ENCODE measurements around the gene CBARP.

CBARP gene

DNA sequence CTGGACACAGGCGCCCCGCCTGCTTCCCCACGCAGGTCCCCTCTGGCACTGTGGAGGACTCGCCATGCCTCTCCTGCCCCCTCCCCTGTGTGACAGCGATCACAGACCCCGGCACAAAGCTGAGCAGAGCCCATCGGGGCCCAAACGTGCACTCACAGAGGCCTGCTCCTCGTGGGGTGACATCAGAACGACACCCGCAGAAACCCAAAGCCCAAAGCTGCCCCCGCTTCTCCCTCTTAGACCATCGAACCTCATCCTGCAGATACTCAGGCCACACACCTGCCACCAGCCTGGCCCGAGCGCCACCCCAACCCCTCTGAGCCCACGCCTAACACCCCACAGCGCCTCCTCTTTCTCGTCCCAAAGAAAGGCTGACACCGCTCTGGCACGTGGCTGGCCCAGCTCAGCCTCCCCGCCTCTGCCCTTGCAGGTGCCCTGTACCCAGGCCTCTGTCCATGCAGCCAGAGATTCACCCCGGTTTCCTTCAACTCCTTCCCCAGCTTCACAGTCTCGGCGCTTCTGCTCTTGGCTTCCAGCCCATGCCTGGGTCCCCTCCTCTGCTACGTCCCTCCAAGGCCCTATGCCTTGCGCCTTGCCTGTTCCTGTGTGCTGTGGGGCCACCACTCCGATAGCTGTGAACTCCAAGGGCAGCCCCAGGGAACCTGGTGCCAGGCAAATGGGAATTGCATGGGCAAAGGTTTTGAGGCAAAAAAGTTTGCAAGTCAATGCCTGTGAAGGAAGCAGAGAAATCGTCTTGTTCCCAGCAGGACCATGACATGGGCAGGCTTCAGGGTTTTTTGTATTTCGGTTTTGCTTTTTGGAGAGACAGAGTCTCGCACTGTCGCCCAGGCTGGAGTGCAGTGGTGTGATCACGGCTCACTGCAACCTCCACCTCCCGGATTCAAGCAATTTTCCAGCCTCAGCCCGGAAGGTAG lies 831 bp upstream of the CBARP start:
- no peak for DNase-seq

DNA sequence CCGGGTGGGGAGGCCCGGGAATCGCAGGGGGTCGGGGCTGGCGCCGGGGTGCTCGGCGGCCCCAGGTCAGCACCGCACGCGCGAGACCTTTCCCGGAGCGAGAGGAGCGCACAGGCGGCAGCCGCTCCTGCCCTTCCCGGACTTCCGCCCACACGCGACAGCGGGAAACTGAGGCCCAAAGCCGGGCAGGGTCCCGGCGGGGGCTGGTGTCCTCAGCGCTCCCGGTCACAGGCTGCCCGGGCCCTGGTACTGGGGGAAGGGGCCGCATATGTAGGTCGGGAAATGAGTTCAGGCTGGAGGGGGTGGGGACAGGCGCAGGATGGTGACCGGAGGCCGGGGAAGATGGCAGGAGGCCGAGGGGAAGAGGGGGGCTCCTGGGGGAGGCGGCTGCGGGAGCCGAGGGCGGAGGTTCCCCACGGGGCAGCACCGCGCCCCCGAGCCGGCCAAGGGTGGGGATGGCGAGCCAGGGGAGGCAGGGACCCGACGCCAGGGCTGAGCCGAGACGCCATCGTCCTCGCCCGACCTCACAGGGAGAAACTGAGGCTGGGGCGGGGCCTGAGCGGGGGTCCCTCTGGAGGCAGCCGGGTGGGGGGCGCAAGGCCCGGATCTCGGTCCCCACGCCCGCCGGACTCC lies 662 bp downstream of the CBARP start:
- no peak for DNase-seq

- DNase-seq = no peak
Measured at GRCh38 chr19:1236576-1236975, 1.2 kb downstream of the CBARP start.

- no peak for DNase-seq
Measured at GRCh38 chr19:1235625-1236538, 1.9 kb downstream of the CBARP start.

GRCh38 chr19:1234955-1235380 lies 2.8 kb downstream of the CBARP start:
- no peak for DNase-seq

- DNase-seq = no peak
Measured at GRCh38 chr19:1234051-1234954, 3.5 kb downstream of the CBARP start.

- no peak for DNase-seq
Measured at GRCh38 chr19:1233115-1233667, 4.6 kb downstream of the CBARP start.

- no peak for DNase-seq
Measured at GRCh38 chr19:1232652-1233072, 5.1 kb downstream of the CBARP start.

DNA sequence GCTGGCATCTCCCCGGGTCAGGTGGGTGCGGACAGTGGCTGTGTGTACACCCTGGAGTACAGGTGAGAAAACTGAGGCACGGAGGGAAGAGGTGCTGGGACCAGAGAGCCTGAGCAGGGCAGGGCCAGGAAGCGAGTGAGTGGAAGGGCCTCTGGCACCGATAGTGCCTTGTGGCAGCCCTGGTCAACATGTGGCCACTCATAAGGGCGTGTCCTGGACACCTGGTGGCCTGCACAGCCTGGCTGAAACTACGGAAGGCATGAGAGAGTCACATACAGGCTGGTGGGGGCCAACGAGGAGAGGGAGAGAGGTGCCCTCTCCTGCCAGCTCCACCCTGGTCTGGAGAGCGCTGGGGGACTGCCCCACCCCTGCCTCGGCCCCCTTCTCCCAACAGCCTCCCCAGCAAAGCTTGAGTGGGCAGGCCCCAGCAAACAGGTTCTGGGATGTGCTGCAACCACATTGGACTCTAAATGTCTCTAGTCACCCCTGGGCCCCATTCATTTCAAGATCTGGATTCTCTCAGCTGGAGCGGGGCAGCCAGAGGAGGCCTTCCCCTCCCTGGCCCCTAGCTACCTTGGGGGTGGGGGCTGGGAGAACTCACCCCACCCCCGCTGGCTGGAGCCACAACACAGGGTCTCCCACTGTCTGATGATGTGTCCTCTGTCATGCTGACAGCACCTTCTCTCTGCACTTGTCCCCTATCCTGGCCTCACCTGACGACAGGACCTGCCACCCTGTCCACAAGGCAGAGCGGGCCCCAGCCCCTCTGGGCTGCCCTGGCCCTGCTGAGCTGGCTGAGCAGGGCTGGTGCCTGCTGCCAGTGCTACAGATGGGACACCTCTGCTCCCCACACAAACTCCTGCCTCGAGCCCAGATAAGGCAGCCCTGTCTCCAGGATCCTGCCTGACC lies 5.8 kb downstream of the CBARP start:
- DNase-seq = no peak

DNA sequence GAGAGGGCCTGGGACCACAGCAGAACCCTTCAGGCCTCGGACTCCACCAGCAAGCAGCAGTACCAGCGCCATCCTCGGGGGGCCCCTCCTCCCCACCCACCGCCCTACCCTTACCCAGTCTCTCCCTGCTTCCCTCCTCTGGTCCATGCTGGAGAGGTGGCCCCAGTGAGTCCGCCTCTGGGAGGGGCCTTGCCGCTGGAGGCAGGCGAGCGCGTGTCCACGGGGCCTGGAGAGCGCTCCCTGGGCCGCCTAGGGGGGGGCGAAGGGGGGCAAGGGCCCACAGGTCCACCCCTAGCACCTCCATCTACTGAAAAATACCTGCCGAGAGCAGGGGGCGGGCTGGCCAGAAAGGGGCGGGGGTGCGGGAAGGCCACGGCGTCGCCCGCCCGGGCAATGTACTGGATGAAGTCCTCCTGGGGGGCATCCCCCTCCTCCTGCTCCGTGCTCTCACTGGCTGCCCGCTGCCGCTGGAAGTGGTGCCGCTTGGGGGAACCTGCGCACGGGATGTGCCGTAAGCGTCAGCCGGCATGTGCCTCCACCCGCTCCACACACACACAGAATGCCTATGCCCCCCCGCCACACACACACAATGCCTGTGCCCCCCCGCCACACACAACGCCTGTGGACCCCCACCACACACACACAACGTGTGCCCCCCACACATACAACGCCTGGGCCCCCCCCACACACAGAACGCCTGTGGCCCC lies 6.9 kb downstream of the CBARP start:
- DNase-seq = no peak

DNA sequence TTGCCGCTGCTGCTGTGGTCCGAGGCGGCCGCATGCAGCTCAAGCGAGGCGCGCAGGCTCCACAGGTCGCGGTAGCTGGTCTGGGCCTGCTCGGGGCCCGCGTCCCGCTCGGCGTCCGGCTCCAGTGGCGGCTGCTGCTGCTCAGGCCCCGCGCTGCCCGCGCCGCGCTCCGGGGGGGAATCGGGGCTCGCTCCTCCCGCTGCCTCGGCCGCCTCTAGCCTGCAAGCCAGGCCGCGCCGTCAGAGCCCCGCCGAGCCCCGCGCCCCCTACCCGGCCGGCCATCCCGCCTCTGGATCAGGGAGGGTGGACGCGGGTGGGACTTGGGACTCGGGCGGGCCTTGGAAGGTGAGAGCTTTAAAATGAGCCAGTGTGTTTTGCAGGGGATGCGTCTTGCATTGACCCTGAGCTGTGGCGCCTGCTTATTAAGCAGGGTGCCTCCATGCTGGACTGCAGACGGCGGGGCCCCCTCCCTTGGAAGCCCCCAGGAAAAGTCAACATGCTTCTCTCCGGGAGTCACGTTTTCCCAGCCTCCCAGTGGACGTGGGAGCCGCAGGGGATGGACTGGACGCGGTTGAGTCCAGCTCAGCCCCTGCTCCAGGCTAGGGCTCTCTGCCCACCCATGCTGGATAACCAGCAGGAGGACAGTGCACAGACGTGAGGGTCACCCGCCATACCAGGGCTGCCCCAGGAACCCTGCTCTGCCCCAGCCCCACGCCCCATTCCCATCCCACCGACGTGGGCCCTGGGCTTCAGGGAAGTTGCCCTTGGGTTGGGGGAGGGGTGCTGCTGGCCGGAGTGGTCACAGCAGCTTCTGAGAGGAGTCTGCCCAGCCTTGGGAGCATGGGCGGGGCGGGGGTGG lies 7.7 kb downstream of the CBARP start:
- DNase-seq = no peak

DNA sequence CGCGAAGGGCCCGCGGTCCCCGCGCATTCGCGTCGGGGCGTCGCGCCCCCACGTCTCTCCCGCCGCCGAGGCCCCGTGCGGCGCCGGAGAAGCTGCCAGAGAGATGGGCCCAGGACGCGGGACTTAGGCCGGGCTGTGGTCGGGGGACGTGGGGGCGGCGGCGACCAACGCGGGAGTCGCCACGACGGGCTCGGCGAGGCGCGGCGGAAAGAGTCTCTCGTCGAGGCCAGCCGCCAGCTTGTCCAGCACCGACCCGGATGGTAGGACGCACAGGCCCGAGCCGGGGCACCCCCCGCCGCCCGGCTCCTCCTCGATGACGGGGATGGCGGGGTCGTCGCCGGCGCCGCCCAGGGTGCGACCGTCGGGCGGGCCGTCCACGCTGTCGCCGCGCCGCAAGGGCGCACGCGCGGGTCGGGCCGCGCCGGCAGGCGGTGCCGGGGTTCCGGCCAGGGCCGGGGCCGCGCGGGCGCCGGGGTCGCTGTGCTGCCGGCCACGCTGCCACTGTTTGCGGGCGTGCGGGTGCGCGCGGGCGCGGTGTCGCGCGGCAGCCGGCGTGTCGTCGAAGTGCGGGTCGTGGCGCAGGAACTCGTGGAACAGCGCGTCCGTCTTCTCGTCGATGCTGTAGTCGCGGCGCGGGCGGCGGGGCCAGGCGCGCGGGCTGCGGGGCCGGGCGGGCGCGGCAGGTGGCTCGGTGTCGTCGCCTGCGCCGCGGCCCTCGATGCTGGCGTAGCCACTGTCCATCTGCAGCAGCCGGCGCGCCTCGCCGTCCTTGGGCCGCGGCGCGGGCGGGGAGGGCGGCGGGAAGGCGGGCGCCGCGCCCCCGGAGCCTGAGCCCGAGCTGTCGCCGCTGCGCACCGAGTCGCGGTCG lies 8.5 kb downstream of the CBARP start:
- no peak for DNase-seq

DNA sequence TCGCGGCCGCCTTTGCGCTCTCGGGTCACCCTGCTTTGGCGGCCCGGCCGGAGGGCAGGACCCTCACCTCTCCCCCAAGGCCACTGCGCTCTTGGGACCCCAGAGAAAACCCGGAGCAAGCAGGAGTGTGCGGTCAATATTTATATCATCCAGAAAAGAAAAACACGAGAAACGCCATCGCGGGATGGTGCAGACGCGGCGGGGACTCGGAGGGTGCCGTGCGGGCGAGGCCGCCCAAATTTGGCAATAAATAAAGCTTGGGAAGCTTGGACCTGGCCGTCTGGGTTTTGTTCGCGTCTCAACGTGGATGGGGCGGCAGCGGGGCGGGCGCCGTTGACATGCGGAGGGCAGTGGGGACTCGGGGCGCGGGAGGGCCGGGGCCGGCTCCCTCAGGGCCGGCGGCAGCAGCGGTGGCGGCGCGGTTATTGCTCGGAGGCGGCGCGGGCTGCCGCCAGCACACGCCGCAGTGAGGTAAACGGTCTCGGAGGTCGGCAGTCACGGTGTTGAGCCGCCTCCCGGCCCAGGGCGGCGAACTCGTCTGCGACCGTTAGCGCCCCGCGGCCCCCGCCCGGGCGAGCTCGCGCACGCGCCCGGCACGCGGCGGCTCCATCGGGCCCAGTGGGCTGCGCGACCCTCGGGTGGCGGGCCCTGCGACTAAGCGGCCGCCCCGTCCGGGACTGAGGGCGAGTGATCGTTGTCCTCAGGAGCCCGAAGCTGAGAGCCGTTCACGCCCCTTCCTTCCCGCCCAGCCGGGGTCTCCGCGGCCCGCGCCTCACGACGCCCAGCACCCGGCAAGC lies 9.4 kb downstream of the CBARP start:
- no peak for DNase-seq

DNA sequence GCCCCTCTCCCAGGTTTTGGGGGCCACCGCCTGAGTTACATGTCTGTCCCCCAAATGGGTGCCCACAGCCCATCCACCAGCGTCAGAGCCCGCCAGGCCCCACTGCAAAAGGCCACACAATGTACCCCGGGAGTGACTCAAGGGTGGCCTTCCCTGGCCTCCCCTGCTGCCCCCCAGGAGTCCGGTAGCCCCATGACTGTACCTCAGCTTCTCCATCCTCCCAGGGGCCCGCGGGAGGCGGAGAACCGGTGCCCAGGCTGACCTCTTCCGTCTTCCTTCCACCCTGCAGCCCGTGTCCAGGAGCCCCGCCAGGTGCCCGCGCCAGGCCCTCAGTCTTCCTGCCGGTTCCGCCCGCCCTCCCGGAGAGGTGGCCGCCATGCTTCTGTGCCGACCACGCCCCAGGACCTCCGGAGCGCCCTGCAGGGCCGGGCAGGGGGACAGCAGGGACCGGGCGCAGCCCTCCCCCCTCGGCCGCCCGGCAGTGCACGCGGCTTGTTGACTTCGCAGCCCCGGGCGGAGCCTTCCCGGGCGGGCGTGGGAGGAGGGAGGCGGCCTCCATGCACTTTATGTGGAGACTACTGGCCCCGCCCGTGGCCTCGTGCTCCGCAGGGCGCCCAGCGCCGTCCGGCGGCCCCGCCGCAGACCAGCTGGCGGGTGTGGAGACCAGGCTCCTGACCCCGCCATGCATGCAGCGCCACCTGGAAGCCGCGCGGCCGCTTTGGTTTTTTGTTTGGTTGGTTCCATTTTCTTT lies 10.3 kb downstream of the CBARP start:
- DNase-seq = no peak

GRCh38 chr19:1226522-1227303 lies 11.1 kb downstream of the CBARP start:
- DNase-seq = no peak

- no peak for DNase-seq
Measured at GRCh38 chr19:1226227-1226518, 11.6 kb downstream of the CBARP start.

Data from activated CD4-positive, alpha-beta T cell treated with anti-CD3 and anti-CD28 coated beads for 48 hours (primary cell).